Measurements from ENCODE around the gene TMEM175.
"Not testable (repeated sequence)": the region's sequence is repeated elsewhere in the genome, so short reads cannot be mapped to it uniquely, and the experiment has no call there.

The TMEM175 gene

GRCh38 chr4:972651-973424 lies 40.6 kb downstream of the TMEM175 start:
- peak overlapping the region; percentile 58 for H3K4me3 ChIP-seq (ENCODE audit: low read depth, low read length)
- TF ChIP-seq, protein P1, sequence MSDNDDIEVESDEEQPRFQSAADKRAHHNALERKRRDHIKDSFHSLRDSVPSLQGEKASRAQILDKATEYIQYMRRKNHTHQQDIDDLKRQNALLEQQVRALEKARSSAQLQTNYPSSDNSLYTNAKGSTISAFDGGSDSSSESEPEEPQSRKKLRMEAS (IDR thresholded peaks at IDR 0.05; ENCODE audit: low read depth, low read length), result no peak
- TF ChIP-seq POLR2A (IDR thresholded peaks at IDR 0.05; ENCODE audit: extremely low read depth, insufficient read length), result no peak
- no peak for TF ChIP-seq MYC (IDR thresholded peaks at IDR 0.05; ENCODE audit: low read depth, low read length)
- TF ChIP-seq CTCF (IDR thresholded peaks at IDR 0.05; ENCODE audit: low read depth, low read length), result no peak
- peak; percentile 52 for DNase-seq (ENCODE audit: low read depth)

GRCh38 chr4:973431-974397 lies 41.5 kb downstream of the TMEM175 start, which contains the start of gene DGKQ:
TSS of gene DGKQ (minus strand) at chr4:973569. CDS start at chr4:973482, 87 bp downstream.
- DNase-seq (ENCODE audit: low read depth), result peak; percentile 79
- H3K4me3 ChIP-seq (ENCODE audit: low read depth, low read length), result peak within 1 kb of the TSS; percentile 58
- TF ChIP-seq MYC (IDR thresholded peaks at IDR 0.05; ENCODE audit: low read depth, low read length), result no peak
- TF ChIP-seq, protein P1 (IDR thresholded peaks at IDR 0.05; ENCODE audit: low read depth, low read length), result peak; percentile 10; the same call in 1 of the 2 replicates
- peak; percentile 51 for TF ChIP-seq POLR2A (IDR thresholded peaks at IDR 0.05; ENCODE audit: extremely low read depth, insufficient read length)

DNA sequence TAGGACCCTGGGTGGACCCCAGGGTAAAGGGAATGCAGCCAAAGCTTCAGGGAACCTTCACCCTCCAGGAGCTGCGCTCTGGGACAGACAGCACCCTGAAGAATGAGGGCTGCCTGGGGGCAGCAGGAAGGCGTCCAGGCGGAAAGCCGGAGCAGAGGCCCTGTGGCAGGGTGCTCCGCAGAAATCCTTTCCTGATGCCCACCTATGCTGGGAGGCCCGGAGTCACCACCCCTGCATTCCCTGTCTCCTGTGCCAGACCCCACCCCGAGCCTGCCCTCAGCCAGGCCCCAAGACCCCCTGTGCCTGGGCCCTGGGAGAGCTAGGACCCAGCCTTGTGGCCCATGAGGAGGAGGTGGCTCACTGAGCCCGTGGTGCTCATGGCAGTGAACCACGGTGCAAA lies 42.4 kb downstream of the TMEM175 start:
- DNase-seq (ENCODE audit: low read depth), result no peak
- TF ChIP-seq POLR2A (IDR thresholded peaks at IDR 0.05; ENCODE audit: extremely low read depth, insufficient read length), result no peak
- TF ChIP-seq CTCF (IDR thresholded peaks at IDR 0.05; ENCODE audit: low read depth, low read length), result no peak
- no peak for TF ChIP-seq MYC (IDR thresholded peaks at IDR 0.05; ENCODE audit: low read depth, low read length)
- TF ChIP-seq, protein P1 (IDR thresholded peaks at IDR 0.05; ENCODE audit: low read depth, low read length), result no peak
- no peak overlapping the region for H3K4me3 ChIP-seq (ENCODE audit: low read depth, low read length)

DNA sequence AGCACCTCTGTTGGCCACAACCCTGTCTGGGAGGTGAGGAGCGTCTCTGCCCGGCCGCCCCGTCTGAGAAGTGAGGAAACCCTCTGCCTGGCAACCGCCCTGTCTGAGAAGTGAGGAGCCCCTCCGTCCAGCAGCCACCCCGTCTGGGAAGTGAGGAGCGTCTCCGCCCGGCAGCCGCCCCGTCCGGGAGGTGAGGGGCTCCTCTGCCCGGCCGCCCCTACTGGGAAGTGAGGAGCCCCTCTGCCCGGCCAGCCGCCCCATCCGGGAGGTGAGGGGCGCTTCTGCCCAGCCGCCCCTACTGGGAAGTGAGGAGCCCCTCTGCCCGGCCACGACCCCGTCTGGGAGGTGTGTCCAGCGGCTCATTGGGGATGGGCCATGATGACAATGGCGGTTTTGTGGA lies 43.8 kb downstream of the TMEM175 start:
- DNase-seq (ENCODE audit: low read depth); H3K4me3 ChIP-seq (ENCODE audit: low read depth, low read length): not testable (repeated sequence)

DNA sequence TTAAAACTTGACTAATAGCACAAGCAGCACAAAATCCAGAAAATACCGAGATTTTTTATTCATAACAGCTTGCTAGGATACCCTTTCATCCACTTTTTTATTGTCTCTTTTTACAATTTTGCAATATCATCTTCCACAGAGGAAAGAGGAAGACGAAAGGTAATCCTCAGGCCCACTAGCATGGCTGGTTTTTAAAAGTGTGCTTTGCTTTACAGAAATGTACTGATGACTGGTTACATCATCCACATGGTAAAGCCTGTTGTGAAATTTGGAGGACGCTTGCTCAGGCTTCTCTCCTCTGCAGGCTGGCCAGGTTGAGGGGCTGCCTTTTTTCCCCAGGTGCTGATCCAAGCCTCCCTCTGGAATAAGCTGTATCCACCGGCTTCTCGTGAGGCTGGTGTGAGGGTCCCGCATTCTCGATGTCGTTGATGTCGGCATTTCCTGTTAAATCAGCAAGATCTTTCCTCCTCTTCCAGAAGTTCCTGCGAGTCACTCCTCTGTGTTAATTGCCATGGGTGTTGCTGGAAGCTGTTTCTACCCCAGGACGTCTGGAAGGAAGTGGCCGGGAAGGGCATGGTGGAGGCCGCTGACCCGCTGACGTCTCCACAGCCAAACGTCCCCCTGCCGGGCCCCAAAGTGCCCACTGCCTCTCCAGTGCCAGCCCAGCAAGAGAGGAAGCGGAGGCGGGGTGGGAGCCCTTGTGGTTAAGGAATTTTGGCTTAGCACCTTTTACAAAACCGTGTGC lies 46.9 kb downstream of the TMEM175 start:
- H3K4me3 ChIP-seq (ENCODE audit: low read depth, low read length), result no peak overlapping the region
- peak; percentile 94 for DNase-seq (ENCODE audit: low read depth)
- TF ChIP-seq MYC (IDR thresholded peaks at IDR 0.05; ENCODE audit: low read depth, low read length) (peak; percentile 93), CTCF (IDR thresholded peaks at IDR 0.05; ENCODE audit: low read depth, low read length) (no peak), POLR2A (IDR thresholded peaks at IDR 0.05; ENCODE audit: extremely low read depth, insufficient read length) (no peak)
- TF ChIP-seq, protein P1 (IDR thresholded peaks at IDR 0.05; ENCODE audit: low read depth, low read length), result peak; percentile 91

DNA sequence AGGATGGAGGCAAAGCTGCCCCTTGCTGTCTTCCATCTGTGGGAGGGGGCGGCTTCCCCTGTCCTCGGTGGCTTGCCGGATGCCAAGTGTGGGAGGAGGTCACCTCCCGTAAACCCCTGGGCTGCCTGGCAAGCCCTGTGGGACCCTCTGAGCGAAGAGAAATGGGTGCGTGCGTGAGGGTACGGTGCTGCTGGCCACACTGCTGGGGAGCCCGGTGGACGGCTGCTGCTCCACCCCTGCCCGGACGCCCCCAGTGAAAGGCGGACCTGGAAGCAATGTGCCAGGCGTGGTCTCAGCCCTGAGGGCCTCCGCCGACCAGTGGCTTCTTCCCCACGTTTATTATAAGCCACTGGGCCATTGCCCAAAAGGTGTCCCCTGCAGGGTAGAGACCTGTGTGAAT lies 50.0 kb downstream of the TMEM175 start:
- no peak for DNase-seq (ENCODE audit: low read depth)

More for the DNA sequence above, 50.0 kb downstream of the TMEM175 start:
- TF ChIP-seq CTCF (IDR thresholded peaks at IDR 0.05; ENCODE audit: low read depth, low read length), result no peak
- TF ChIP-seq MYC (IDR thresholded peaks at IDR 0.05; ENCODE audit: low read depth, low read length), result no peak
- TF ChIP-seq, protein P1 (IDR thresholded peaks at IDR 0.05; ENCODE audit: low read depth, low read length), result no peak
- no peak for TF ChIP-seq POLR2A (IDR thresholded peaks at IDR 0.05; ENCODE audit: extremely low read depth, insufficient read length)
- no peak overlapping the region for H3K4me3 ChIP-seq (ENCODE audit: low read depth, low read length)
